ENCODE measurements around the gene GPR87.

GRCh38 chr3:151301787-151302186, 14.8 kb downstream of the GPR87 start:
- TF ChIP-seq CTCF (conservative IDR thresholded peaks at IDR 0.05; ENCODE audit: low read length) (no peak), EZH2phosphoT487 (IDR thresholded peaks at IDR 0.05; ENCODE audit: borderline replicate concordance) (no peak)

Data from Loucy (cell line).